Chondrocyte (in vitro differentiated cells): ENCODE data around the gene TAF7. TPM values are rescaled to one million over a fixed set of nuclear protein-coding genes. Genes with fewer than 3 reads are reported as not detected.

Source experiments
- DNase-seq: peaks from one replicate; pipeline ENCODE4 v3.0.0; 2021; ENCODE audit warnings: mixed read lengths, low spot score
- H3K27ac Mint-ChIP-seq: one replicate; pipeline ENCODE4 v1.8.0; 2021; ENCODE audit warnings: mild to moderate bottlenecking, moderate library complexity, mixed read lengths; ENCODE audit not compliant: unreplicated experiment
- H3K27me3 Mint-ChIP-seq: 2 replicates; pipeline ENCODE4 v1.8.0; 2021; ENCODE audit warnings: low read depth, mixed read lengths
- H3K36me3 Mint-ChIP-seq: 2 replicates; pipeline ENCODE4 v1.8.0; 2021; ENCODE audit warnings: low read depth, mixed read lengths
- H3K4me1 Mint-ChIP-seq: 2 replicates; pipeline ENCODE4 v1.8.0; 2021; ENCODE audit warnings: low read depth, mild to moderate bottlenecking, mixed read lengths
- H3K4me3 Mint-ChIP-seq: one replicate; pipeline ENCODE4 v1.8.0; 2021; ENCODE audit warnings: mild to moderate bottlenecking, moderate library complexity, mixed read lengths; ENCODE audit not compliant: unreplicated experiment
- H3K9me3 Mint-ChIP-seq: 2 replicates; pipeline ENCODE4 v1.8.0; 2021; ENCODE audit warnings: low read depth, mixed read lengths
- long read RNA-seq: library from polyadenylated mRNA; stranded (forward); transcript quantifications from one replicate; pipeline ENCODE4 v2.0.0, GENCODE V29; 2021
- total RNA-seq: library from RNA; stranded (reverse); gene quantifications from 3 replicates; pipeline ENCODE4 v1.2.1, GENCODE V29; 2021
- TF ChIP-seq, protein P1 (sequence below): fragments of 200-600 bp; sonication (generic); IDR thresholded peaks from 2 replicates; pipeline ENCODE4 v1.5.0; 2021; ENCODE audit warnings: antibody characterized with exemption, mild to moderate bottlenecking, moderate library complexity

Gene TAF7, protein sequence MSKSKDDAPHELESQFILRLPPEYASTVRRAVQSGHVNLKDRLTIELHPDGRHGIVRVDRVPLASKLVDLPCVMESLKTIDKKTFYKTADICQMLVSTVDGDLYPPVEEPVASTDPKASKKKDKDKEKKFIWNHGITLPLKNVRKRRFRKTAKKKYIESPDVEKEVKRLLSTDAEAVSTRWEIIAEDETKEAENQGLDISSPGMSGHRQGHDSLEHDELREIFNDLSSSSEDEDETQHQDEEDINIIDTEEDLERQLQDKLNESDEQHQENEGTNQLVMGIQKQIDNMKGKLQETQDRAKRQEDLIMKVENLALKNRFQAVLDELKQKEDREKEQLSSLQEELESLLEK
- 66.4 to 73.3 TPM (median 69.7 TPM) in 3 replicates for total RNA-seq
- long read RNA-seq, transcript TAF7-201 (1 exons, 2,334 nt): major isoform, 242 of 242 reads
- long read RNA-seq, partial matches to known transcripts: 0 of 242 reads
- long read RNA-seq, other reads (novel, unspliced or antisense): 0 of 242 reads

DNA sequence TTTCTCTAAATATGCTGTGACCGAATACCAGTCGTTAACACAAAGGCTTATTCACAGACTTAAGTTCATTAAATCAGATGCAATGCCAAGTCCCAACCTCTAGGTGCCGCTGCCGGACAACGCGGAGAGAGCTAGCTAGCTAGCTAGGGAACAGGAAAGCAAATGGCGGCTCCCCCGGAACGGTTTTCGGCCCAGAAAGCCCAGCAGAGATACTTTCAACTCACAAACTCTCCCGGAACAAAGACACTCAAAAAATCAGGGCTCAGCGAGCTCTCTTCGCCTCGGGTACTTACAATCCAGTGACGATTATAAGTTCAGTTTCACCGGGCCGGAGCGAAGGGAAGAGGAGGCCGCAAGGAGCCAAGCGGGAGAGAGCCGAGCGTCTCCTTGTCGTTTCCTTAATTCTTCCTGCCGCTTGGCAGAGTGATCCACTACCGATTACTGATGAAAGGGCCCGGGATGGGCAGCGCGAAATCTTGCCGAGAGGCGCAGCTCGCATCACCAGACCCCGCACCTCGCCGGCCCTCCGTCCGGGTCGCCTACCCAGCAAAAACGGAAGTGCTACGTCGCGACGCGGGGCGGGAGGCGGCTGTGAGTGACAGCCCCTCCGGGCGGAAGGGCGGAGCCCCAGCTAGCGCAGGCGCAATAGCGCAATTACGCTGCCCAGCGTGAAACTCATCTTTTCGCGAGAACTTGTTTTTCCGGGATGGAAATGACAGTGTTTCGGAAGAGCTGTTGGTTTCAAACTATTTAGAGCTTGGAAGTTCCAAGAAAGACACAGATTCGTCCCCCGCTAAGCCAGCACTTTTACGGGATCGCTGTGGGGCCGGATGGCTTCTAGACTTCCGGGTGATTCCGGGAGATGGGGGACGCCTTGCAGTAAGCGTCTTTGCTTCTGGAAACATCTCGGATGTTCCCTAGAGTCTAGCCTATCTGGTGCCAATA, at the start of gene TAF7:
TAF7 (minus strand) TSS at position 560 of the 945 bp plus-strand sequence. CDS start 740 bp downstream, outside the sequence.
- Mint-ChIP-seq H3K4me1 (peaks cover 25% of the 10 kb centered on the region), H3K9me3 (peaks cover 49% of the 10 kb centered on the region), H3K4me3 (peak within 1 kb of the TSS; percentile 98), H3K36me3 (peaks cover 48% of the 10 kb centered on the region), H3K27me3 (no peaks in the 10 kb centered on the region), H3K27ac (peak within 1 kb of the TSS; percentile 100)
- TF ChIP-seq, protein P1, sequence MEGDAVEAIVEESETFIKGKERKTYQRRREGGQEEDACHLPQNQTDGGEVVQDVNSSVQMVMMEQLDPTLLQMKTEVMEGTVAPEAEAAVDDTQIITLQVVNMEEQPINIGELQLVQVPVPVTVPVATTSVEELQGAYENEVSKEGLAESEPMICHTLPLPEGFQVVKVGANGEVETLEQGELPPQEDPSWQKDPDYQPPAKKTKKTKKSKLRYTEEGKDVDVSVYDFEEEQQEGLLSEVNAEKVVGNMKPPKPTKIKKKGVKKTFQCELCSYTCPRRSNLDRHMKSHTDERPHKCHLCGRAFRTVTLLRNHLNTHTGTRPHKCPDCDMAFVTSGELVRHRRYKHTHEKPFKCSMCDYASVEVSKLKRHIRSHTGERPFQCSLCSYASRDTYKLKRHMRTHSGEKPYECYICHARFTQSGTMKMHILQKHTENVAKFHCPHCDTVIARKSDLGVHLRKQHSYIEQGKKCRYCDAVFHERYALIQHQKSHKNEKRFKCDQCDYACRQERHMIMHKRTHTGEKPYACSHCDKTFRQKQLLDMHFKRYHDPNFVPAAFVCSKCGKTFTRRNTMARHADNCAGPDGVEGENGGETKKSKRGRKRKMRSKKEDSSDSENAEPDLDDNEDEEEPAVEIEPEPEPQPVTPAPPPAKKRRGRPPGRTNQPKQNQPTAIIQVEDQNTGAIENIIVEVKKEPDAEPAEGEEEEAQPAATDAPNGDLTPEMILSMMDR: peak; percentile 95
- DNase-seq: peak; percentile 97

DNA sequence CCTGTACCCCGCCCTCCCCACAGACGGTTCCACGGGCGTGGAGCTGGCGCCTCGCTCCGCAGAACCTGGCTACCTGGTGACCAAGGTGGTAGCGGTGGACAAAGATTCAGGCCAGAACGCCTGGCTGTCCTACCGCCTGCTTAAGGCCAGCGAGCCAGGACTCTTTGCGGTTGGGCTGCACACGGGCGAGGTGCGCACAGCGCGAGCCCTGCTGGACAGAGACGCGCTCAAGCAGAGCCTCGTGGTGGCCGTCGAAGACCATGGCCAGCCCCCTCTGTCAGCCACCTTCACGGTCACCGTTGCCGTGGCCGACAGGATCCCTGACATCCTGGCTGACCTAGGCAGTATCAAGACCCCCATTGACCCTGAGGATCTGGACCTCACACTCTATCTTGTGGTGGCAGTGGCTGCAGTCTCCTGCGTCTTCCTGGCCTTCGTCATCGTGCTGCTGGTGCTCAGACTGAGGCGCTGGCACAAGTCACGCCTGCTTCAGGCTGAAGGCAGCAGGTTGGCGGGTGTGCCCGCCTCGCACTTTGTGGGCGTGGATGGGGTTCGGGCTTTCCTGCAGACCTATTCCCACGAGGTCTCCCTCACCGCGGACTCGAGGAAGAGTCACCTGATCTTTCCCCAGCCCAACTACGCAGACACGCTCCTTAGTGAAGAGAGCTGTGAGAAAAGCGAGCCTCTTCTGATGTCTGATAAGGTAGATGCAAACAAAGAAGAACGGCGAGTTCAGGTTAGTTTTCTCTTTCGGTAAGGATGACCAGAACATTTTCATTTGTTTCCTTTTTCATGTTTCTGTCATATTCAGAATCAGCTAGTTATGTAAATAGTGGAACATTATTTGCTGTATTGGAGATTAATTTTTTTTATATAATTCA, 45.7 kb upstream of the TAF7 start:
- Mint-ChIP-seq H3K4me3 (no peak overlapping the region), H3K27ac (no peak overlapping the region), H3K27me3 (no peaks in the 10 kb centered on the region), H3K4me1 (no peaks in the 10 kb centered on the region), H3K36me3 (peaks cover 8% of the 10 kb centered on the region), H3K9me3 (peaks cover 62% of the 10 kb centered on the region)
- TF ChIP-seq, protein P1: no peak
- DNase-seq: no peak

DNA sequence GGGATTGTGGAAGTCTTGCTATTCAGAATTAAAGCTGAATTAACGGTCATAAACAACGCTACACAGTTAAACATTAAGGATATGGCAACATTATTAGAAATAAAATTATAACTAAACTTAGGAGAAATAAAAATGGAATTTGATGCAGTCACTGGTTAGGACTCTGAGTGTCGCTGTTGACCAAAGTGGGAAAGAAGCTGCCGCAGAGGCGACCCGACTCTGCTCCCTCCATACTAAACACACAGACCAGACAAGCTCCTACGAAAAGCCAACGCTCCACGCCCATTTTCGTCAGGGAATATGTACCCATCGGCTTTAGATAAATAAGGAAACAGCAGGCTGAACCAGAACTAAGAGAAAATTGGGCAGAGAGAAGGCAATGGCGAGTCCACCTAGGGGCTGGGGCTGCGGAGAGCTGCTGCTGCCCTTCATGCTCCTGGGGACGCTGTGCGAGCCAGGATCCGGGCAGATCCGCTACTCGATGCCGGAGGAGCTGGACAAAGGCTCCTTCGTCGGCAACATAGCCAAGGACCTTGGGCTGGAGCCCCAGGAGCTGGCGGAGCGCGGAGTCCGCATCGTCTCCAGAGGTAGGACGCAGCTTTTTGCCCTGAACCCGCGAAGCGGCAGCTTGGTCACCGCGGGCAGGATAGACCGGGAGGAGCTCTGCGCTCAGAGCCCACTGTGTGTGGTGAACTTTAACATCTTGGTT, 43.5 kb upstream of the TAF7 start, which contains the start of gene PCDHGA5:
PCDHGA5 (plus strand) TSS at position 211 of the 709 bp plus-strand sequence; CDS start at position 380, 169 bp downstream.
- H3K9me3 Mint-ChIP-seq: peaks cover 67% of the 10 kb centered on the region
- TF ChIP-seq, protein P1: no peak

DNA sequence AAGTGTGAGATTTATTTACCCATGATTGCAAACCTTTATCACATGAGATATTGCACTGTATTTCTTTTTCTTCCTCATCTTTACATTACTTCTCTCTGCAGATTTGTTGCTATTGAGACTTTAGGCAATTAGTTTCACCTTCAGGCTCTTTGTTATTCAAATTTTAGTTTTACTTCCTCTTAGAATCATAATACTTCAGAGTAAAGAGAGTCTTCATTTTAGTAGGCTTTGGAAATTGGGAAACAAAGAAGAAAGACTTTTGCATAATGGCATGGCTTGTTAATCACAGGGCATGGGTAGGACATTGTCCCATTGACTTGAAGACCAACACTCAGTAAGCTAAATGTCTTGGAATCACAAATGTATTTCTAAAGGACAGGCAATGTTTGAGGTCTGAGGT, 42.1 kb upstream of the TAF7 start:
- no peak overlapping the region for H3K27ac Mint-ChIP-seq
- peaks cover 12% of the 10 kb centered on the region for H3K36me3 Mint-ChIP-seq
- TF ChIP-seq, protein P1: no peak
- no peaks in the 10 kb centered on the region for H3K4me1 Mint-ChIP-seq
- peaks cover 68% of the 10 kb centered on the region for H3K9me3 Mint-ChIP-seq
- H3K27me3 Mint-ChIP-seq: no peaks in the 10 kb centered on the region
- DNase-seq: no peak
- no peak overlapping the region for H3K4me3 Mint-ChIP-seq

More for the DNA sequence above, 43.5 kb upstream of the TAF7 start, which contains the start of gene PCDHGA5:
- no peak for DNase-seq
- no peak within 1 kb of the TSS for H3K27ac Mint-ChIP-seq
- peaks cover 12% of the 10 kb centered on the region for H3K36me3 Mint-ChIP-seq
- H3K4me1 Mint-ChIP-seq: no peaks in the 10 kb centered on the region
- no peaks in the 10 kb centered on the region for H3K27me3 Mint-ChIP-seq
- no peak within 1 kb of the TSS for H3K4me3 Mint-ChIP-seq
